Cardiac septum (tissue), 1 donor: ENCODE measurements around the gene FKBP1C. TPM values are rescaled to one million over a fixed set of nuclear protein-coding genes. Genes with fewer than 3 reads are reported as not detected.
"Not testable (repeated sequence)": the region's sequence is repeated elsewhere in the genome, so short reads cannot be mapped to it uniquely, and the experiment has no call there.

ENCODE experiments used
- DNase-seq: peaks from one replicate; pipeline ENCODE4 v3.0.0-alpha.2; 2020; ENCODE audit warnings: low spot score
- intact Hi-C: fragments of 100-400 bp; cut with DNase I; formaldehyde crosslinking; loops from one replicate; pipeline ENCODE4 v1.14.0; 2022
- long read RNA-seq: library from polyadenylated mRNA; unstranded; transcript quantifications from one replicate; pipeline ENCODE4 v2.0.0, GENCODE V29; 2021
- total RNA-seq: library from RNA; stranded (reverse); fragmentation: NEBNext Ultra II Directional; extraction: Animal tissue kit (Norgen Biotek cat#: 25700); gene quantifications from one replicate; pipeline ENCODE4 v1.2.1, GENCODE V29; 2021
- donor health status: DM: no; HTN: no; CAD: no.

Gene FKBP1C
- 0.24 TPM for total RNA-seq
- long read RNA-seq = 0 reads

DNA sequence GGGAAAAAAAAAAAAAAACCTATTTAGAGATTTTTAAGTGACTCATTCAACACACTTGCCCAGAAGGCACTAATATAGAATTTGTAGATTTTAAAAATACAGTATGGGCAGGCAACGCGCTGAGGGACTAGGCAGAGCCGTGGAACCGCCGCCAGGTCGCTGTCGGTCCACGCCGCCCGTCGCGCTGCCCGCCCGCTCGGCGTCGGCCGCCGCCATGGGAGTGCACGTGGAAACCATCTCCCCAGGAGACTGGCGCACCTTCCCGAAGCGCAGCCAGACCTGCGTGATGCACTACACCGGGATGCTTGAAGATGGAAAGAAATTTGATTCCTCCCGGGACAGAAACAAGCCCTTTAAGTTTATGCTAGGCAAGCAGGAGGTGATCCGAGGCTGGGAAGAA lies at the start of gene FKBP1C:
Gene FKBP1C (plus strand): TSS at position 127 of the 400 bp plus-strand sequence.
- intact Hi-C loops, DNase-seq: not testable (repeated sequence)

DNA sequence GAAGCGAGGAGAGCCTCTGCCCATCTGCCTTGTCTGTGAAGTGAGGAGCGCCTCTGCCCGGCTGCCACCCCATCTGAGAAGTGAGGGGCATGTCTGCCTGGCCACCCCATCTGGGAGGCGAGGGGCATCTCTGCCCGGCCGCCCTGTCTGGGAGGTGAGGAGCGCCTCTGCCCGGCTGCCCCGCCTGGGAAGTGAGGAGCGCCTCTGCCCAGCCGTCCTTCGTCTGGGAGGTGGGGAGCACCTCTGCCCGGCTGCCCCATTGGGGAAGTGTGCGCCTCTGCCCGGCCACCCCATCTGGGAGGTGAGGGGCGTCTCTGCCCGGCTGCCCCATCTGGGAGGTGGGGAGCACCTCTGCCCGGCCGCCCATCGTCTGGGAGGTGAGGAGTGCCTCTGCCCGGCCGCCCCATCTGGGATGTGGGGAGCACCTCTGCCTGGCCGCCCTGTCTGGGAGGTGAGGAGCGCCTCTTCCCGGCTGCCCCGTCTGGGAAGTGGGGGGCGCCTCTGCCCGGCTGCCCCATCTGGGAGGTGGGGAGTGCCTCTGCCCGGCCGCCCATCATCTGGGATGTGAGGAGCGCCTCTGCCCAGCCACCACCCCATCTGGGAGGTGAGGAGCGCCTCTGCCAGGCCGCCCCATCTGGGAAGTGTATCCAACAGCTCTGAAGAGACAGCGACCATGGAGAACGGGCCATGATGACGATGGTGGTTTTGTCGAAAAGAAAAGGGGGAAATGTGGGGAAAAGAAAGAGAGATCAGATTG lies 47.0 kb upstream of the FKBP1C start:
- DNase-seq, intact Hi-C loops: not testable (repeated sequence)

DNA sequence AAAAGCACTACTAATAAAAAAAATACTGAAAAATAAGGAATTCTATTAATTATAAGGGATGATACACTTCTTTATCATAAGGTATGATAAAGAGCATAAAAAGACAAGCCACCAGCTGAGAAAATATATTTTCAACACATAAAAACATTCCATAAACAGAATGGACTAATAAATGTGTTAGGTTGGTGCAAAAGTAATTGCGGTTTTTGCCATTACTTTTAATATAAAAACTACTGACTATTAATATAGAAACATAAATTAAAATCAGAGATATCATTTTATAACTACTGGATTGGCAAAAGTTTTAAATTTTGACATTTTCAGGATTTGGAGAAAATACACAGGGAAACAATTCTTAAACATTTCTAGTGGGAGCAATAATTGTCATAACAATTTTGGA lies 37.1 kb upstream of the FKBP1C start:
- no peak for DNase-seq
- intact Hi-C loops = no loop called here

GRCh38 chr6:63176181-63176580 lies 35.1 kb upstream of the FKBP1C start:
- DNase-seq = no peak
- intact Hi-C loops = no loop called here

DNA sequence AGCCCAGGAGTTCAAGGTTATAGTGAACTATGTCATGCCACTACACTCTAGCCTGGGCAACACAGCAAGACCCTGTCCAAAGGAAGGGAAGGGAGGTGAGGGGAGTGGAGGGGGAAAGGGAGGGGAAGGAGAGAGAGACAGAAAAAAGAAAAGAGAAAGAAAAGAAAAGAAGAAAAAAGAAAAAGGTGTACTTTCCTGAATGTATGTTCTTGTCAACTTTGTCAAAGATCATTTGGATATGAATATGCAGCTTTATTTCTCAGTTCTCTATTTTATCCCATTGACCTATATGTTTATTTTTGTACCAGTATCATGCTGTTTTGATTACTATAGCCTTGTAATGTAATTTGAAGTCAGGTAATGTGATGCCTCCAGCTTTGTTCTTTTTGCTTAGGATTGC lies 30.9 kb upstream of the FKBP1C start:
- intact Hi-C loops = no loop called here
- DNase-seq = no peak

GRCh38 chr6:63186970-63187369 lies 24.3 kb upstream of the FKBP1C start:
- intact Hi-C loops = no loop called here
- no peak for DNase-seq

- intact Hi-C loops = no loop called here
- DNase-seq = no peak
Measured at GRCh38 chr6:63188828-63189227, 22.4 kb upstream of the FKBP1C start.

GRCh38 chr6:63193324-63193723 lies 17.9 kb upstream of the FKBP1C start:
- intact Hi-C loops = no loop called here
- DNase-seq = no peak

DNA sequence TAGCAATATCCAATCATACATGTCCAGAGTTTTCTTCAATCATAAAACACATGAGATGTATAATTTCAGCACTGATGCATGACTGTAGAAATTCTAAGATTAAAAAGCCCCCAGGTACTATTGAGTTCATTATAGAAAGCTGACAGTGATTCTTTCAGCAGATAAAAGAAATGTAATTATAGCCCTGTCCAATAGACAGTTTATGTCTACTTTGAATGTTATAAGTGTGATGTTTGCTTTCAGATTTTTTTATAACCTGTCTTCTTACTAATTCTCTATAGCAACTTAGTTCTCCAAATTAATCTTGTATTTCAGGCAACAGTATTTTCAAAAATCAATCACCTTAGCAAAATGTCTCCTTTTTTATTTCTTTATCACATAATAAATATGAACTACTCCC lies 13.5 kb upstream of the FKBP1C start:
- intact Hi-C loops = no loop called here
- DNase-seq = no peak

GRCh38 chr6:63213325-63213724 lies 2.1 kb downstream of the FKBP1C start:
- intact Hi-C loops = no loop called here

DNA sequence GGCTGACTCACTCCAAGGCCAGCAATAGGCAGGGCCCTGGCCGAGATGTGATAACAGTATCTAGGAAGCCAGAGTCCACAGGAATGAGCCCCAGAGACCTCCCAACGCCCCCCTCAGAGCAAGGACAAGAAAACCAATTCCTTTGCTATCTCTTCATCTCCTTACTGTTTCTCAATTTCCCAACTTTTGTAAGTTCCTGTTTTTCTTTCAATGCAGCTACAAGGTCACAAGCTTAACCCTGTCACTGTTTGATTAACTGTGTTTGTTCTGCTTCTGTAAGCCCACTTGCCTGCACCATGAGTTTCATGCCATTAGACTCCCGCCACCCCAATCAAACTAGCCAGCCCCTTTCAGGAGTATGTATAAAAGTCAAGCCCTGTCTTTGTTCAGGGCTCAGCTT lies 3.5 kb downstream of the FKBP1C start:
- intact Hi-C loops = no loop called here
- no peak for DNase-seq

More at GRCh38 chr6:63213325-63213724, 2.1 kb downstream of the FKBP1C start:
- no peak for DNase-seq

- intact Hi-C loops = no loop called here
- DNase-seq = no peak
Measured at GRCh38 chr6:63224179-63224578, 12.9 kb downstream of the FKBP1C start.

DNA sequence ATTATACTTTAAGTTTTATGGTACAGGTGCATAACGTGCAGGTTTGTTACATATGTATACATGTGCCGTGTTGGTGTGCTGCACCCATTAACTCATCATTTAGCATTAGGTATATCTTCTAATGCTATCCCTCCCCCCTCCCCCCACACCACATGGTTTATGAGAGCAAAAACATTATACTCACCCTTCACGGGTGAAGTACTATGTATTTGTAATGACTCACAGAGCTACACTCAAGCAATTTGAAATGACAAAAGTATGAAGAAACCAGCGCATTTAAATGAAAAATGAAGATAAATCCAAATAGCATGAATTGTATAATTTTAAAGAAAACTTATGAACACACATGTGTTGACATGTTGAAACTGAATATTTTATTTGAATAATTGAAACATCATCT lies 14.7 kb downstream of the FKBP1C start:
- DNase-seq, intact Hi-C loops: not testable (repeated sequence)

GRCh38 chr6:63227928-63228894 lies 16.9 kb downstream of the FKBP1C start:
- intact Hi-C loops, DNase-seq: not testable (repeated sequence)

- DNase-seq, intact Hi-C loops: not testable (repeated sequence)
Measured at GRCh38 chr6:63230027-63230426, 18.8 kb downstream of the FKBP1C start.

- intact Hi-C loops, DNase-seq: not testable (repeated sequence)
Measured at GRCh38 chr6:63230511-63230910, 19.2 kb downstream of the FKBP1C start.

GRCh38 chr6:63236398-63236817 lies 25.1 kb downstream of the FKBP1C start:
- intact Hi-C loops = no loop called here
- no peak for DNase-seq

DNA sequence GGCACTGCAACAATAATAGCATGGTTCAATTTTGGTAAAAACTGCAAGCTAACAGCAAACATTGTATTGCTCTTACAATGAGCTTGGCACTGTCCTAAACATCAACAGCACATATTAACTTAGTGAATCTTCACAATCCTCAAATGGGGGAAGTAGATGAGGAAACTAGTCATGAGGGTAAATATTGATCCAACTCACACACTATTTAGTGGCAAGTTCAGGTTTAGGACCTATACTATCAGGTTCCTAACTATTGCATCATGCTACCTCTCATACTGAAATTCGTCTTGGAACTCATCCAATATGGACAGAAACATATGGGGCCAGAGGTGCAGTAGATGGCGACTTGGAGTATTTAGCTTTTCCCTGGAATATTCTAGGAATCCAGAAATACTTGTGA lies 34.2 kb downstream of the FKBP1C start:
- DNase-seq = no peak
- intact Hi-C loops = no loop called here

DNA sequence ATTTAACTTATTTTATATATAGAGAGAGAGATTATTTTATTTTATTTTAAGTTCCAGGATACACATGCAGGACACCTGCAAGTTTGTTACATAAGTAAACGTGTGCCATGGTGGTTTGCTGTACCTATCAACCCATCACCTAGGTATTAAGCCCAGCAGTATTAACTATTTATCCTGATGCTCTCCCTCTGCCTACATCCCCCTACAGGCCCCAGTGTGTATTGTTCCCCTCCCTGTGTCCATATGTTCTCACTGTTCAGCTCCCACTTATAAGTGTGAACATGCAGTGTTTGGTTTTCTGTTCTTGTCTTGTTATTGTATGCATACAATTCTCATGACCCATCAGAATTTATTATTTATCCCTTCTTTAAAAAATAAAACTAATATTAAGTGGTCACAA lies 34.6 kb downstream of the FKBP1C start:
- intact Hi-C loops = no loop called here
- DNase-seq = no peak

DNA sequence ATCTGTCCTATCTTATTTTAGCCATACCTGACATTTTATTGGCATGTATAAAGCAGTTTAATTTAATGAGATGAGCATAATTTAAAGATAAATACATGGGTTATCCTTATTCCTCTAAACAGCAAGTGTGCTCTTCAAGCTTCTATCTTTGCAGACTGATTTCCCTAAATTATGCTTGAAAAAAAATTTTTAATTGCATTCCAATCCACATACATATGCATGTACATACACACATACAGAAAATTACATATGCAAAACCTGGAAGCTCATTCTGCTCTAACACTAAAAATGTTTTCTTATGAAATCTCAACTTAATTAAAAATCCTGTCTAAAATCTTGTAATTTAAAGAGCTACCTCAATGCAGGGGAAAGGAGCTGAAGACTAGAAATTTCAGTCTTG lies 35.3 kb downstream of the FKBP1C start:
- intact Hi-C loops = no loop called here
- no peak for DNase-seq
